Endothelial cell of umbilical vein (primary cell): ENCODE results near the gene TFAP2B. TPM values are rescaled to one million over a fixed set of nuclear protein-coding genes. Genes with fewer than 3 reads are reported as not detected.

Experiments
- BruUV-seq: library from RNA; stranded (reverse); fragments of 400-500 nt; replicated peaks from 2 replicates; lab custom pipeline; 2021; lab: Mats Ljungman, UMichigan
- CTCF ChIA-PET: fragments of 300-600, 350-600 bp; sonication (Branson Sonifier 250); formaldehyde crosslinking; loops from one replicate; lab custom pipeline; 2021; ENCODE audit warnings: antibody characterized with exemption, inconsistent platforms; lab: Charles Lee
- POLR2A ChIA-PET: fragments of 300-600, 350-600 bp; sonication (Branson Sonifier 250); formaldehyde crosslinking; loops from one replicate; lab custom pipeline; 2021; ENCODE audit warnings: antibody characterized with exemption, inconsistent platforms; lab: Charles Lee
- DNase-seq: peaks from one replicate; pipeline ENCODE4 v3.0.0-alpha.2; 2011; ENCODE audit warnings: low read depth, low spot score
- FAIRE-seq: peaks from 2 replicates; lab custom pipeline; 2011; peaks lifted over from hg19 to GRCh38; lab: Jason Lieb, UNC
- H2AFZ ChIP-seq: 2 replicates; pipeline ENCODE4 v1.6.0; 2012; ENCODE audit warnings: low read depth, low read length, control low read depth, inconsistent platforms
- H3K27ac ChIP-seq: 2 replicates; pipeline ENCODE4 v1.5.1; 2011; ENCODE audit warnings: low read depth, mild to moderate bottlenecking, control low read depth, low read length, moderate library complexity; ENCODE audit not compliant: insufficient read depth
- H3K27me3 ChIP-seq, 2 experiments: 2 replicates each; pipeline versions ENCODE4 v1.6.0 to v1.6.1; 2011; ENCODE audit warnings: low read length in 2 of 2, mixed read lengths in 1 of 2; ENCODE audit not compliant: control insufficient read depth in 2 of 2, insufficient read depth in 2 of 2
- H3K36me3 ChIP-seq, 2 experiments: 2 replicates in 1 of 2; 3 replicates in 1 of 2; pipeline ENCODE4 v1.5.1; 2011; ENCODE audit warnings: low read length in 2 of 2, mild to moderate bottlenecking in 1 of 2, moderate library complexity in 1 of 2; ENCODE audit not compliant: control insufficient read depth in 2 of 2, insufficient read depth in 2 of 2; ENCODE audit errors: extremely low read depth in 1 of 2
- H3K4me1 ChIP-seq: 3 replicates; pipeline ENCODE4 v1.5.1; 2011; ENCODE audit warnings: mild to moderate bottlenecking, low read length; ENCODE audit not compliant: control insufficient read depth, insufficient read depth; ENCODE audit errors: extremely low read depth
- H3K4me2 ChIP-seq: 2 replicates; pipeline ENCODE4 v1.6.1; 2011; ENCODE audit warnings: low read length, control low read depth, mixed read lengths; ENCODE audit not compliant: insufficient read depth
- H3K4me3 ChIP-seq, 3 experiments: fragments of 200-600 bp in 1 of 3; sonication (generic), shearing (Covaris generic) in 1 of 3; replicated peaks in 1 of 3; 2 replicates each; pipeline ENCODE4 v1.5.1; 2011 to 2016; ENCODE audit warnings: control low read depth in 3 of 3, low read length in 3 of 3, mild to moderate bottlenecking in 2 of 3, inconsistent platforms in 1 of 3, low read depth in 1 of 3, moderate library complexity in 1 of 3; ENCODE audit not compliant: insufficient read depth in 1 of 3
- H3K79me2 ChIP-seq: 2 replicates; pipeline ENCODE4 v1.6.0; 2012; ENCODE audit warnings: low read length, inconsistent platforms; ENCODE audit not compliant: control insufficient read depth, insufficient read depth
- H3K9ac ChIP-seq: replicated peaks from 2 replicates; pipeline ENCODE3; 2011; ENCODE audit warnings: low read length, control low read depth; ENCODE audit not compliant: insufficient read depth; ENCODE audit errors: extremely low read depth
- H3K9me1 ChIP-seq: replicated peaks from 3 replicates; pipeline ENCODE4 v1.6.0; 2011; ENCODE audit warnings: mild to moderate bottlenecking, low read length; ENCODE audit not compliant: control insufficient read depth, insufficient read depth; ENCODE audit errors: extremely low read depth
- H3K9me3 ChIP-seq: replicated peaks from 2 replicates; pipeline ENCODE4 v1.5.1; 2012; ENCODE audit warnings: low read length, inconsistent platforms; ENCODE audit not compliant: control insufficient read depth, insufficient read depth
- H4K20me1 ChIP-seq: replicated peaks from 2 replicates; pipeline ENCODE3; 2011; ENCODE audit warnings: mild to moderate bottlenecking, low read length; ENCODE audit not compliant: control insufficient read depth, insufficient read depth; ENCODE audit errors: extremely low read depth
- CTCF ChIP-seq, 2 donors: IDR thresholded peaks; 1 replicate in 1 of 2; 2 replicates in 1 of 2; pipeline ENCODE4 v1.5.1; 2011; ENCODE audit warnings: low read length in 2 of 2, mild to moderate bottlenecking in 2 of 2, moderate library complexity in 2 of 2, control low read depth in 1 of 2, inconsistent platforms in 1 of 2, low read depth in 1 of 2; ENCODE audit not compliant: insufficient read depth in 1 of 2; ENCODE audit errors: extremely low read depth in 1 of 2
- EZH2 ChIP-seq: IDR thresholded peaks from 2 replicates; pipeline ENCODE4 v1.6.1; 2012; ENCODE audit warnings: borderline replicate concordance, low read depth, mild to moderate bottlenecking, moderate library complexity, low read length, inconsistent platforms; ENCODE audit not compliant: severe bottlenecking
- FOS ChIP-seq: IDR thresholded peaks from 2 replicates; pipeline ENCODE4 v1.6.1; 2011; ENCODE audit warnings: mild to moderate bottlenecking, low read length, moderate library complexity, borderline replicate concordance; ENCODE audit not compliant: insufficient read depth
- GATA2 ChIP-seq: IDR thresholded peaks from 2 replicates; pipeline ENCODE4 v1.7.0; 2011; ENCODE audit warnings: low read depth, mild to moderate bottlenecking, moderate library complexity, mixed read lengths, low read length; ENCODE audit not compliant: insufficient read length, insufficient read depth
- JUN ChIP-seq: IDR thresholded peaks from 2 replicates; pipeline ENCODE4 v1.6.1; 2011; ENCODE audit warnings: borderline replicate concordance, low read depth; ENCODE audit not compliant: insufficient read length, insufficient read depth
- MYC ChIP-seq: IDR thresholded peaks from one replicate; pipeline ENCODE4 v1.6.1; 2011; ENCODE audit warnings: mild to moderate bottlenecking, low read depth, low read length
- POLR2A ChIP-seq: IDR thresholded peaks from 2 replicates; pipeline ENCODE4 v1.6.1; 2012; ENCODE audit warnings: low read depth, mild to moderate bottlenecking, control low read depth, low read length
- POLR2AphosphoS5 ChIP-seq: IDR thresholded peaks from 2 replicates; pipeline ENCODE4 v1.6.1; 2012; ENCODE audit warnings: low read depth, mild to moderate bottlenecking, control low read depth, low read length, moderate library complexity; ENCODE audit not compliant: insufficient read depth
- dilution Hi-C: fragments of 300-500 bp; cut with MboI; formaldehyde crosslinking; loops from one replicate; pipeline ENCODE4 v1.15.0; 2019; ENCODE audit warnings: low sequenced_read_pairs; ENCODE audit not compliant: extremely low pct_ligation_motif_present
- intact Hi-C: fragments of 100-400 bp; cut with micrococcal nuclease; formaldehyde crosslinking; loops from one replicate; pipeline ENCODE4 v1.10.0; 2022
- polyA plus RNA-seq, 4 experiments: library from polyadenylated mRNA; depleted of rRNA in 3 of 4; stranded (reverse) in 3 of 4; unstranded in 1 of 4; fragments of >200 nt; gene quantifications; 2 replicates each; pipeline versions ENCODE4 v1.2.1 to v1.2.3, GENCODE V29; 2011 to 2012; ENCODE audit warnings: missing spikeins in 1 of 4
- total RNA-seq: library from RNA; stranded (reverse); gene quantifications from 2 replicates; pipeline ENCODE4 v1.2.3, GENCODE V29; 2021
- TF ChIP-seq, protein P1 (sequence below): IDR thresholded peaks from 2 replicates; pipeline ENCODE4 v1.6.1; 2011; ENCODE audit not compliant: insufficient read depth, insufficient read length

Gene TFAP2B
- total and polyA plus RNA-seq, 2 donors (not counting 3 experiments of a cell fraction or from before 2014, with no cell fraction given): not detected

DNA sequence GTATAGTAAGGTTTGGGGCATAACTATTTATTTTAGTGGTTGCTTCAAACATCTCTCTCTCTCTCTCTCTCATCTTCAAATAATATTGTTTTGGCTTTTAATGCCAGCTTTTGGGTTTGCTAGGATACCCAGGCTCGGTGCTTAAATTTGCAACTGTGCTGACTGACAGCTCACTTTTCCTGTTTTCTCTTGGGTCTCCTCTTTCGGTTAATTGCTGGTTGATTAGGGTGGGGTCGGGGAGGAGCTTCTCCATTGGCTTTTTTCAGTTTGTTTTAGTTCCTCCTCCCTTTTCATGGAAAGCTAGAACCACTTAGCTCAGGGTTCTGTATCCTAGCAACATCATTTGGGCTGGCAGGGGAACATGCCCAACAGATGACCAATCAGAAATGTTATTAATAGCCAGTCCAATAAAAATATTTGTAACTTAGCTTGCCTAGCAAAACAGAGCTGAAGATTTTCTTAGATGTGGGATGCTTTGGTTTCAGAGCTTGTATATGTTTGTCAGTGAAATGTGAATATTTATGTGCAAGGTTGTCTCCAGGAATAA, 11.3 kb downstream of the TFAP2B start:
- H3K4me2 ChIP-seq: no peak overlapping the region
- H3K79me2 ChIP-seq: no peaks in the 10 kb centered on the region
- no peak overlapping the region for H3K9ac ChIP-seq
- H3K27me3 ChIP-seq: peaks cover 16 to 27% of the 10 kb centered on the region in 2 experiments
- H2AFZ ChIP-seq: no peak overlapping the region
- FAIRE-seq: no peak
- H3K36me3 ChIP-seq: no peaks in the 10 kb centered on the region
- no peak overlapping the region for H3K4me3 ChIP-seq
- no peaks in the 10 kb centered on the region for H3K4me1 ChIP-seq
- BruUV-seq: no TSS peak
- intact Hi-C loops (no loop called here), dilution Hi-C loops (no loop called here)
- H3K27ac ChIP-seq: no peak overlapping the region
- ChIA-PET CTCF (no interaction called here), POLR2A (no interaction called here)
- TF ChIP-seq GATA2 (no peak), MYC (no peak), POLR2AphosphoS5 (no peak), POLR2A (no peak), CTCF (IDR thresholded peaks at IDR 0.05; ENCODE audit: extremely low read depth in 1 of 2, insufficient read depth in 1 of 2, low read depth in 1 of 2, low read length in 2 of 2) (no peak), EZH2 (no peak), FOS (no peak), JUN (no peak)
- TF ChIP-seq, protein P1, sequence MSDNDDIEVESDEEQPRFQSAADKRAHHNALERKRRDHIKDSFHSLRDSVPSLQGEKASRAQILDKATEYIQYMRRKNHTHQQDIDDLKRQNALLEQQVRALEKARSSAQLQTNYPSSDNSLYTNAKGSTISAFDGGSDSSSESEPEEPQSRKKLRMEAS: no peak
- DNase-seq: no peak
- H3K9me3 ChIP-seq: no peaks in the 10 kb centered on the region
- no peaks in the 10 kb centered on the region for H4K20me1 ChIP-seq
- no peaks in the 10 kb centered on the region for H3K9me1 ChIP-seq
